NCI-H187 treated with DMSO at 0.1 percent for 48 hours (cell line): ENCODE data around the gene CLTC.
"Not testable (repeated sequence)": the region's sequence is repeated elsewhere in the genome, so short reads cannot be mapped to it uniquely, and the experiment has no call there.

Source experiments
- DNase-seq: peaks from one replicate; lab custom pipeline; 2025; lab: John Stamatoyannopoulos, UW

The CLTC gene

DNA sequence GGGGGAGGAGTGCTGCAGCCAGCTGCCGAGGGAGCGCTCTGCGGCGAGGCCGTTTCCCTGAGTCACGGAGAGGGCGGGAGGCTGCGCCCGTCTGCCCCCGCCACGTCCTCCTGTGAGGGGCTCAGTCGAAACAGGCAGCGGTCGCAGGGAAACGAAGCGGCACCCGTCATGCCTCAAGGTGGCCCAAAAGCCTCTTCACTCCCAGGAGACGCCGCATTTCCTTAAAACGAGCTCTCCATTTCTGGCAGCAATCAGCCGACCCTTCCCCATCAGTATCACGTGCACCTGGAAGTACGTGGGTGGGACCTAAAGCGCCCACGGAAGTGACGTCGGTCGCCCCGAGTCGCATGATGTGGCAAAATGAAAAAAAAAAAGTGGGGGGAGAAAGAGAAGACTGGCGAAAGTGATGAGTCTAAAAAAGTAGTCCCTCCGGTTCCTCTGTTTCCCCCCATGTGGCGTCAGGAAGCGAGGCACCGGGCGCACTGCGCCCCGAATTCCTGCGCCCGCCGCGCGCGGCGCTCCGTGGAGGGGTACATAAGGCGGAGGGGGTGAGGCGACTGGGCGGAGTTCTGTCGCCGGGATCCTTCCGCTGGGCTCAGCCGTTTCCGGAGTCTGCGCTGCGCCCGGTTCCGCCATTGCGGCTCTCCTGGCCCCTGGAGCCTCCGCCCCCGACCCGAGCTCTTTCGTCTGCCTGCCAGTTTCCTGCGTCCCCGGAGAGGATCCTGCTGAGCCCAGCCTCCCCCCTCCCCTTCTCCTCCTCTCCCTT, at the start of gene CLTC:
CLTC (plus strand) TSS at position 598 of the 766 bp plus-strand sequence. CDS start 237 bp downstream, outside the sequence.
- peak; percentile 50 for DNase-seq

DNA sequence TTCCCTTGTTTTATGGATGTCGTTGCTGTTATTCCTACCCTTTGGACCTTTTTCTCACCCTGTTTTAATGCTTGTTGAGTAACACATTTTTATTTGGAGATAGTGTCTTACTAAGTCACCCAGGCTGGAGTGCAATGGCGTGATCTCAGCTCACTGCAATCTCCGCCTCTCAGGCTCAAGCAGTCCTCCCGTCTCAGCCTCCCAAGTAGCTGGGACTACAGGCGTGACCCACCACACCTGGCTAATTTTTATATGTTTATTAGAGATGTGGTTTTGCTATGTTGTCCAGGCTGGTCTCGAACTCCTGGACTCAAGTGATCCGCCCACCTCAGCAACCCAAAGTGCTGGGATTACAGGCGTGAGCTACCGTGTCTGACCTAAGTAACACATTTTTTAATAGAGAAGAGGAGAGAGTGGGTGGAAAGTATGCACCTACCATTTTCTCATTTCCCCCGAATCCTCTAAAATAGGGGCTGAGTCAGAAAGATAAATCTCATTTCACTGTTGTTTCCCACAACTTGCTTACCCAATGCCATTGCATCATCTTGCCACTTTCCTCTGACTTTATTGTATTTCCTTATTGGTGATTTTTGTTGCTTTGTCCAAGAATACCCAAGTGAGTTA, 47.3 kb upstream of the CLTC start:
- no peak for DNase-seq

DNA sequence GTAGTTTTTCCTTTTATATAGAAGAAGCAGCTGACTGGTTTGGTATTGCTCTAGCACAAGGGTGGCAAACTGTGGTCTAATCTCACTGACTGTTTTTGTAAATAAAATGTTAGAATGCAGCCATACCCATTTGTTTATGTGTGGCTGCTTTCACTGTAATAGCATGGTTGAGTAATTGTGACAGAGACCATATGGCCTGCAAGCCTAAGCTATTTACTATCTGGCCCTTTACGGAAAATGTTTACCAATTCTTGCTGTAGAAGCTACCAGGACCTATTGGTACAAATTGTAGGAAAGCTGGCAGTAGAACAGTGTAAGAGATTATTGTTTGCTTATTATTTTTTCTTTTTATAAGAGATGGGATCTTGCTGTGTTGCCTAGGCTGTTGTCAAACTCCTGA, 35.5 kb upstream of the CLTC start:
- not testable (repeated sequence) for DNase-seq

- no peak for DNase-seq
These were observed 19.5 kb upstream of the CLTC start for GRCh38 chr17:59600169-59600568.

DNA sequence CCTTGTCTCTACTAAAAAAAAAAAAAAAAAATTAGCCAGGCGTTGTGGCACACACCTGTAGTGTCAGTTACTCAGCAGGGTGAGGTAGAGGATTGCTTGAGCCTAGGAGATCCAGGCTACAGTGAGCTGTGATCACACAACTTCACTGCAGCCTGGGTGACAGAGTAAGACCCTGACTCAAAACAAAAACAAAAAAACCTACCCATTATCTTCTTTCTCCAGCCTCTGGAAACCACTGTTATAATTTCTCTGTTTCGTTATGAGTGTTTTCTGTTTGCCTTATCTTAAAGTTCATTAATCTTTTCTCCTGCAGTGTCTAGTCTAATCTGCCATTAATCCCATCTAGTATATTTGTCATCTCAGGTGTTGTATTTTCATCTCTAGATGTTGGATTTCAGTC, 18.6 kb upstream of the CLTC start:
- no peak for DNase-seq

GRCh38 chr17:59607061-59607460, 12.6 kb upstream of the CLTC start:
- DNase-seq = no peak

- DNase-seq = no peak
These were observed 11.8 kb upstream of the CLTC start for GRCh38 chr17:59607817-59608403.

DNA sequence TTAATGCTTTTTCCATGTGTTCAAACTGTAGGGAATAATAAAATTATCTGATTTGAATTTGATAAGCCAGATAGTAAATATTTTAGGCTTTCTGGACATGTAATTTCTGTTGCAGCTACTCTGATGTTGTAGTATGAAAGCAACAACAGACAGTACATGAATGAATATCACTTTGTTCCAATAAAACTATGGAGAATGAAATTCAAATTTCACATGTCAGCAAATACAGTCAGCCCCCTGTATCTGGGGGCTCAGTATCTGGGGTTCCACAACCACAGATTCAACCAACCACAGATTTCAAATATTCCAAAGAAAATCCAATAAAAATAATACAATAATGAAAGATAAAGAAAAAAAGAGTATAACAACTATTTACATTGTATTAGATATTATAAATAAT, 8.2 kb upstream of the CLTC start:
- DNase-seq = no peak

GRCh38 chr17:59616253-59616920, 3.3 kb upstream of the CLTC start:
- no peak for DNase-seq

- DNase-seq = no peak
These were observed 2.5 kb upstream of the CLTC start for GRCh38 chr17:59617156-59617732.

DNA sequence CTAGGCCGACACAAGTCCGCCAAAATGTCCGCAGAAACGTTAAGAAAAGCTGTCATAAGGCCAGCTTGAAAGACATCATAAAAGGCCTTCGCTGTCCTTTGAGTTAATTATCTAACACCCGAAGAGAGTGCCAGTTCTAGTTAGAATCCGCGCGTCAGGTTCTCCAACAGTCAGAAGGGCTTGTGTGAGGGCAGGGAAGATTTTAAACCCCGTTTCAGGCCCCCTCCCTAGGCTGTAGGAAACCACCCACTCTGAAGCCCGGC, 729 bp upstream of the CLTC start:
- no peak for DNase-seq

DNA sequence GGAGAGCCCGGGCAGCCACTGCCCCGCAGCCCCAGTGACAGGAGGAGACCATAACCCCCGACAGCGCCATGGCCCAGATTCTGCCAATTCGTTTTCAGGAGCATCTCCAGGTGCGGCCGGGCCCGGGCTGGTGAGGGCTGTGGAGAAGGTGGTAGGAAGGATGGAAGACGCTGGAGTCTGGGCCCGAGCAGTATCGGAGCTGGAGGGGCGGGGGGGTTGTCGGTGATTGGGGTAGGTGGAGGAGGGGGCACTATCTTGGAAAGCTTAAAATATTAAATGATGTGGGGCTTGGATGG, 317 bp downstream of the CLTC start:
- no peak for DNase-seq

- no peak for DNase-seq
These were observed 994 bp downstream of the CLTC start for GRCh38 chr17:59620518-59621259.

- no peak for DNase-seq
These were observed 2.1 kb downstream of the CLTC start for GRCh38 chr17:59621771-59622170.

DNA sequence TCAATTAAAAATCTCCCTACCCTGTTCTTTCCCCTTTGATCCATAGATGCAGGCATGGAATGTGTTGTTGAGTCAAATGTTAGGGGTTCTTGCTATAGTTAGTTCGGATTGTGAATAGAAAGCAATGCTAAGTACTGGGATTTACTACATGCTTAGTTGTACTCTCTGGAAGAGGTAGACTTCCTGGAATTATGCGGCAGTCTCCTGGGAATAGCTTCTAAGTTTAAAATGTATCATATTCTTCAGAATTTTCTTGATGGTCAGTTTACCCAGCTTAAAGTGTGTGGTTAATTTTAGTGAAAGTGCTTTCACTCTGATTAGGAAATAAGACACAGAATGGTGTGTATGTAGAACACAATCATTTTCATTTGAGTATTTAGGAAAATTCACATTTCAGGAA, 3.5 kb downstream of the CLTC start:
- no peak for DNase-seq

GRCh38 chr17:59626756-59627155, 7.1 kb downstream of the CLTC start:
- no peak for DNase-seq

GRCh38 chr17:59627274-59627673, 7.6 kb downstream of the CLTC start:
- no peak for DNase-seq

- DNase-seq = no peak
These were observed 8.1 kb downstream of the CLTC start for GRCh38 chr17:59627770-59628171.

- no peak for DNase-seq
These were observed 9.5 kb downstream of the CLTC start for GRCh38 chr17:59629174-59629573.

GRCh38 chr17:59631276-59631675, 11.6 kb downstream of the CLTC start:
- no peak for DNase-seq

DNA sequence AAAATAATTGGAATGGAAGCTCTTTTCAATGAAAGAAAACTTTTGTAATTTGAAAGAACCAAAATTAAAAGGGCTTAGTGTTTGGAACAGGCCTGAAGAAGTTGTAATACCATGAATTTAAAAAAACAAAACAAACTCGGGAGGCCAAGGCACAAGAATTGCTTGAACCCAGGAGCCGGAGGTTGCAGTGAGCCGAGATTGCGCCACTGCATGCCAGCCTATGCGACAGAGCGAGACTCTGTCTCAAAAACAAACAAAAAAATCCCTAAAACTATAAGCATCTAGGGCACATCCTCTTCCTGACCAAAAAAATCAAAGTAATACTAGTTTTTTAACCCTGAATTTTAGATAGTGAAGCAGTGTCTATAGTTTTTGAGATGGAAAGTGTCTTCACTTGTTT, 12.7 kb downstream of the CLTC start:
- DNase-seq = no peak

- DNase-seq = no peak
These were observed 14.1 kb downstream of the CLTC start for GRCh38 chr17:59633658-59634359.
